Tongue (tissue), 2 donors: ENCODE results near the gene SLC25A18. TPM values are rescaled to one million over a fixed set of nuclear protein-coding genes. Genes with fewer than 3 reads are reported as not detected.
A peak's percentile ranks its signal among the peaks of the same experiment; 100 is the strongest.
"Not testable (repeated sequence)": the region's sequence is repeated elsewhere in the genome, so short reads cannot be mapped to it uniquely, and the experiment has no call there.

Source experiments
- DNase-seq: peaks from one replicate; pipeline ENCODE4 v3.0.0-alpha.2; 2015
- total RNA-seq: library from RNA; depleted of rRNA; stranded (reverse); fragments of >200 nt; gene quantifications from one replicate; pipeline ENCODE4 v1.2.3, GENCODE V29; 2014

SLC25A18 gene, protein sequence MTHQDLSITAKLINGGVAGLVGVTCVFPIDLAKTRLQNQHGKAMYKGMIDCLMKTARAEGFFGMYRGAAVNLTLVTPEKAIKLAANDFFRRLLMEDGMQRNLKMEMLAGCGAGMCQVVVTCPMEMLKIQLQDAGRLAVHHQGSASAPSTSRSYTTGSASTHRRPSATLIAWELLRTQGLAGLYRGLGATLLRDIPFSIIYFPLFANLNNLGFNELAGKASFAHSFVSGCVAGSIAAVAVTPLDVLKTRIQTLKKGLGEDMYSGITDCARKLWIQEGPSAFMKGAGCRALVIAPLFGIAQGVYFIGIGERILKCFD
- not detected for total RNA-seq

DNA sequence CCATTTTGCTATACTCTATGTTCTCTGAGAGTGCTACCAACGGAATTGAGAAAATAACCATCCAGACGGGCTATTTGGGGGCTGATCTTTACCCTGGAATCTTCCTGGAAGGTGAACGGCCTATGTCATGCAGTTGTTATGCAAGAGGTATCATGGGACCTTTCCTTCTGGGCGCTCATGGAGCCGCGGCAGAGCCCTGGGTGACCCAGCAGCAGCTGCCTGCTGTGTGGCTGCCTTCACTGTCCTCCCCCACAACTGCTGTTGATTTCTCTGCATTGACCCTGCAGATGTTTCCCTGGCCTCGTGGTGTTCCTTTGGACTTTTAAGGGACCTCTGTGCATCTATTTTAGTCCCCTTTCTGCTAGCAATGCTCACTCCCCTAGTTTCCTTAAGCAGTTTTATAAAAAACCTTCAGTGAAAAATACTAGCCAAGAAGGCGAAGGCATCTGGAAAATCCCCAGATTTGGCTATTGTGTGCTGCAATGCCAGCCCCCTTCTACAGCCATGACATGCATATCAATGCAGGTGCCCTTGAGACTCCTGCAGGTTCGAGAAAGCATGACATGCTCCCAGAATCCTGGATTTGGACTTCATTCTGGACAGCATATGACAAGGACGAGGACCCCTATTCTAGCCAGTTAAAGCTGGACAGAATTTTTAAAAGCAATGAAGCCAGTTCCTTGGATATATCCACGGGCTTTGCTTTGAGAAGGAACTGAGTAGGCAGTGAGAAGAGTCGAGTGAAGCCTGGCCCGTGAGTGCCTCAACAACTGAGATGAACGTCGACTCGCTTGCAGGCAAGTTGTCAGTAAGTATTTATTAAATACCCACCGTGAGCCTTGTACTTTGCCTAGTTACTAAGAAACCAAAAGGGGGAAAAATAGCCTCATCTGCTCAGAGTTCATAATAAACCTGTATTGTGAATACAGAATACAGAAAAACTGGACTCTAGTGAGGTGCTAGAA is at the start of gene SLC25A18:
SLC25A18 (plus strand) TSS at position 593 of the 965 bp plus-strand sequence. CDS start 16,447 bp downstream, outside the sequence.
- no peak for DNase-seq

DNA sequence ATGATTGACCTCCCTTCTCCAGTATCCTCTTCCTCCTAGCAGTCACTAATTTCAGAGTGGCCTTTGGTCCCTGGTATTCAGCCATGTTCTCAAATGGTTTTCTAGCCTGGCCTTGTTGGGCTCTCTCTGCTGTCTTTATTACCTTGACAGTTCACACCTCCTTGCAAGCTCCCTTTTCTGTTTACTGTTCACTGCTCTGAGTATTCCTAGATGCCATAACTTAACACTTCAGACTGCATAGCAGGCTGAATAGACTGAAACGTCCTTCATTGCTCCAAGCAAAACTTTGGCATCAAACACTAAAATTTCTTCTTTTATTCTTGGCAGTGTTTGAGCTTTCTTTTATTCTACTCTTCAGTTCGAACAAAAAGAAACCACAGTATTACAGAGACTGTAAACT is 49.7 kb upstream of the SLC25A18 start:
- no peak for DNase-seq

DNA sequence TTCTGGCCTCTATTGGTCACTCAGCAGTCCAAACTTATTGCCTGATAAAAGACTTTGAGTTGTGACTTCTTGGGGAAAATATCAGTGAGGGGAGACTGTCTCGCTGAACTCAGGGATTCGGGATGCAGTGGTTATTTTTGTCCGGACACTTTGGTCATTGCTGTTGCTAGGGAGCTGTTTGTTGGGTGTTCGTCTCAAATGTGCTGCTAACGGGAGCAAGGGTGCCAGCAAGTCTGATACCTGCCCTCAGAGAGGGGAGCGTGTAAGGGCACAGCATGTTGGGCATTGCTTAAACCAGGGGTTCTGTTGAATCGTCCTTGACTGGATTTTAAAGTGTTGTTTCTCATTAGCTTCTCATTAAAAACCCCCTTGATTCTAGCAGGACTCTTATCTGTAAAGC is 49.2 kb upstream of the SLC25A18 start:
- DNase-seq: peak; percentile 19

DNA sequence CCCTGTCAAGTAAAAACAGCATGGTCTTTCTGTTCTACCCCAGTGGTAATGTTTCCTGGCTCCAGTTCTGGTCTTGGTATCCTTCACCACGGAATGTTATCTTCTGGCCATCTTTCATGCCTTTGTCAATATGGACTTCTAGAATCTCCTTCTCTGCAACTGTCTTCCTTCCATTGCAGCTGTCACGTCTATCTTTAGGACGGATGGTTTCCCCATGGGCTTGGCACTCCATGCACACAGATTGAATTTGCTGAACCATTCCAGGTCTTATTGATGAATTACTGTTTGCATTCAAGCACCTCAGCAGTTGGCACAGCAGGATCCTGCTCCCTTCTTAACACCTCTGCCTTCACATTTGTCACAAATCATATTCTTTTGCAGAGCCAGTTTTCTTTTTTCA is 44.9 kb upstream of the SLC25A18 start:
- peak; percentile 32 for DNase-seq

DNA sequence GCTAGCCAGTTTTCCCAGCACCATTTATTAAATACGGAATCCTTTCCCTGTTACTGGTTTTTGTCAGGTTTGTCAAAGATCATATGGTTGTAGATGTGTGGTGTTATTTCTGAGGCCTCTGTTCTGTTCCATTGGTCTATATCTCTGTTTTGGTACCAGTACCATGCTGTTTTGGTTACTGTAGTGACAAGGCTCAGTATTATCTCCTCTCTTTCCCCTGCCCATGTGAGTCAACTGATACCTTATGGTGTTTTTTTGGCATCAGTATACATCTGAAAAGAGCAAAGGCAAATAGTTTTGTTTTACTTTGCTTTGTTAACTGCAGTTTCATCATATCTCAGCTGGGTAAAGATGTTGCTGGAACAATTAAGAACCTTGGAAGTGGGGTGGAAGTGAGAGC is 41.3 kb upstream of the SLC25A18 start:
- DNase-seq: not testable (repeated sequence)

DNA sequence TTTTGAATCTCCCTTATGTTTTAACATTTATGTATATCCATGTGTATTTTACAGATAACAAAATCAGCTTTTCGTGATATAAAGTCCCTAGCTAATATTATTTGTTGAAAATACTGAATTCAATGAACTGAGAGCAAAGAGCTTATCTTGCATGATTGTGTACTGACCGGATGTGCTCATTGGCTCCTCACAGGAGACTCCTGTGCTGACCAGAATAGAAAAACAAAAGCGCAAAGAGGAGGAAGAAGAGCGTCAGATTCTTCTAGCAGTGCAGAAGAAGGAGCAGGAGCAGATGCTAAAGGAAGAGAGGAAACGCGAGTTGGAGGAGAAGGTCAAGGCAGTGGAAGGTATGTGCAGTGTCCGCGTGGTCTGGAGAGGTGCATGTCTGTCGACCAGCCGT is 39.4 kb upstream of the SLC25A18 start:
- DNase-seq: no peak

DNA sequence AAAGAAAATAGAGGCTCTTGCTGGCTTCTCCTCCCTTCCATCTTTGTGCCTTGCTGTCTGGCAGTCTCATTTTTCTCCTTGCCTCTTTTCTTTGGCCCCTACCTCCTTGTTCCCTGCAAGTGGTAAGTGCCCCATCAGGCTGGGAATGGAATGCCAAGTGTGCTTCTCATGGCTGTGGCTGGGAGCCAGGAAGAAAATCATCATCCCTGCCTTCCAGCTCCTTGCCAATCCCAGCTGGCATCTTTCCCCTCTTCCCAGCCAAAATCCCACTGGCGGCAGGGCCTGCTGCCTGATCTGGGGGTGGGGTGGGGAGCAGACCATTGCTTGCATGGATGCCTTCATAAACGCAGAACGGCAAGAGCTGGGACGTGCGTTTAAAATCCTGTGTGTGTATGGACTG is 27.0 kb upstream of the SLC25A18 start:
- DNase-seq: peak; percentile 83

DNA sequence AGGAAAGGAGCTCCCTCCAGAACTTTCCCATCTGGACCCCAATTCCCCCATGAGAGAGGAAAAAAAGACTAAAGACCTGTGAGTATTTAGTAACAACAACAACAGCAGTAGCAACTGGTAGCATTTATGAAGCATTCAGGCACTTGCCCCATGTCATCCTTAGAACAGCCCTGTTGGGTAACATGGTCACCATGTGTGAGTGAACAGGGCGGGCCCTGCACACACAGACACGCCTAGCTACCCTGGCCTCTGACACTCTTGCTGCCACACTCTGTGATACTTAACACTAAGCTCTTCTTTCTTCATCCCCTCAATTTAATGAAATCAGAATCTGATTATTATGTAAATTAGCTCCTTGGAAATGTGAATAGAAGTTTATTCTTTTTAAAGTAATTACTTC is 26.1 kb upstream of the SLC25A18 start:
- no peak for DNase-seq

DNA sequence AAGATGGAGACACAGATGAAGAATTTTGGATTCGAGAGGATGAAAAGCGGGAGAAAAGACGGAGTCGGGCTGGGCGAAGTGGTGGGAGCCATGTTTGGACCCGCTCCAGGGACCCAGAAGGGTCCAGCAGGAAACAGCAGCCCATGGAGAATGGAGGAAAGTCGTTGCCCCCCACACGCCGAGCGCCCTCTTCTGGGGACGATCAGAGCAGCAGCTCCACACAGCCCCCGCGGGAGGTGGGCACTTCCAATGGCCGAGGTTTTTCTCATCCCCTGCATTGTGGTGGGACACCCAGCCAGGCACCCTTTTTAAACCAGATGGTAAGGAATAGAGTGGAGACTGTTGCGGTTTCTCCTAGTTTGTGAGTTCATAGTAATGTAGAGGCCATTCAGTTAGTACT is 22.8 kb upstream of the SLC25A18 start:
- no peak for DNase-seq

DNA sequence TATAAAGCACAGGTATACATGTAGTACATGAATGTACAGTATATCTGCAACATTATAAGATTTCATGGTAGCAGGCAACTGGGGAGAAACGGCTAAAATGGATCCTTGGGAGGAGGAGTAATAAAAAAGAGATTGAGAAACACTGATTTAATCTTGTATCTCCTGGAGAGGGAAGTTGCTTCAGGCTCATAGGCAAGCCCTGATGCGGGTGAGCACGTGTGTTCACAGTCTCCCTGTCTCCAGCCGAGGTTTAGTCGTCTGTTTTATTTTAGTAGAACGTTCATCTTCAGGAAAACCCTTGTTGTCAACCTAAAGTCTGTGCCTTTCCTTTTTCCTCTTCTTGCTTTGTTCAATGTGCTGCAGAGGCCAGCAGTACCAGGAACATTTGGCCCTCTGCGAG is 21.8 kb upstream of the SLC25A18 start:
- DNase-seq: no peak

DNA sequence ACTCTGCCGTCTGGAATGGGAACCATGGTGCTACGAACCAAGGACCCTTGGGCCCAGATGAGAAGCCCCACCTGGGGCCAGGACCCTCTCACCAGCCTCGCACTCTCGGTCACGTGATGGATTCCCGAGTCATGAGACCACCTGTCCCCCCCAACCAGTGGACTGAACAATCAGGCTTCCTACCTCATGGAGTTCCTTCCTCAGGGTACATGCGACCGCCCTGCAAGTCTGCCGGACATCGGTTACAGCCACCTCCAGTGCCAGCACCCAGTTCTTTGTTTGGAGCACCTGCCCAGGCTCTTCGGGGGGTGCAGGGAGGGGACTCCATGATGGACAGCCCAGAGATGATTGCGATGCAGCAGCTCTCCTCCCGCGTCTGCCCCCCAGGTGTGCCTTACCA is 20.8 kb upstream of the SLC25A18 start:
- no peak for DNase-seq

DNA sequence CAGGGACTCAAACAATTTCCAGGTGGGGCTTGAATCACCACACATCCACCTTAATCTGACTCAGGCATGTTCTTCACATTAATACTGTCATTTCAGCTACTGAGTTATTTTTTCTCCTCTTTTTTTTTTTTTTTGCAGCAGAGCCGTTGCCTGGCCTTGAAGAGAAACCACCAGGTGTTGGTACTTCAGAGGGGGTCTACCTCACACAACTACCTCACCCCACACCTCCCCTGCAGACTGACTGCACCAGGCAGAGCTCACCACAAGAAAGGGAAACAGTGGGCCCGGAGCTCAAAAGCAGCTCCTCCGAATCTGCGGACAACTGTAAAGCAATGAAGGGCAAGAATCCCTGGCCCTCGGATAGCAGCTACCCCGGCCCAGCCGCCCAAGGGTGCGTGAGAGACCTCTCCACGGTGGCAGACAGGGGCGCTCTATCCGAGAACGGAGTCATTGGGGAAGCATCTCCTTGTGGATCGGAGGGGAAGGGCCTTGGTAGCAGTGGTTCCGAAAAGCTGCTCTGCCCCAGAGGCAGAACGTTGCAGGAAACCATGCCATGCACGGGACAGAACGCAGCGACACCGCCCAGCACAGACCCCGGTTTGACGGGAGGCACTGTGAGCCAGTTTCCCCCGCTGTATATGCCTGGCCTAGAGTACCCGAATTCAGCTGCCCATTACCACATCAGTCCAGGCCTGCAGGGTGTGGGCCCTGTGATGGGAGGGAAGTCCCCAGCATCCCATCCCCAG is 15.1 kb upstream of the SLC25A18 start:
- no peak for DNase-seq

DNA sequence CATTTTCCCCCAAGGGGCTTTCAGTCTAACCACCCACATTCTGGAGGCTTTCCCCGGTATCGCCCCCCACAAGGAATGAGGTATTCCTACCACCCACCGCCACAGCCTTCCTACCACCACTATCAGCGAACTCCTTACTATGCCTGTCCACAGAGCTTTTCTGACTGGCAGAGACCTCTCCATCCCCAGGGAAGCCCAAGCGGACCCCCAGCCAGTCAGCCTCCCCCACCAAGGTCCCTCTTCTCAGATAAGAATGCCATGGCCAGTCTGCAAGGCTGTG is 14.6 kb upstream of the SLC25A18 start:
- no peak for DNase-seq

DNA sequence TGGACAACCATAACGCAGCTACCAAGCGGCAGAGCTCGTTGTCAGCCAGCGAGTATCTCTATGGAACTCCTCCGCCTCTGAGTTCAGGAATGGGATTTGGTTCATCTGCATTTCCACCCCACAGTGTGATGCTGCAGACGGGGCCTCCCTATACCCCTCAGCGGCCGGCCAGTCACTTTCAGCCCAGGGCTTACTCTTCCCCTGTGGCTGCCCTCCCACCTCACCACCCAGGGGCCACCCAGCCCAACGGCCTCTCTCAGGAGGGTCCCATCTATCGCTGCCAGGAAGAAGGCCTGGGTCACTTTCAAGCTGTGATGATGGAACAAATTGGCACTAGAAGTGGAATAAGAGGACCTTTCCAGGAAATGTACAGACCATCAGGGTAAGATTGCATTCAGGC is 14.1 kb upstream of the SLC25A18 start:
- no peak for DNase-seq

DNA sequence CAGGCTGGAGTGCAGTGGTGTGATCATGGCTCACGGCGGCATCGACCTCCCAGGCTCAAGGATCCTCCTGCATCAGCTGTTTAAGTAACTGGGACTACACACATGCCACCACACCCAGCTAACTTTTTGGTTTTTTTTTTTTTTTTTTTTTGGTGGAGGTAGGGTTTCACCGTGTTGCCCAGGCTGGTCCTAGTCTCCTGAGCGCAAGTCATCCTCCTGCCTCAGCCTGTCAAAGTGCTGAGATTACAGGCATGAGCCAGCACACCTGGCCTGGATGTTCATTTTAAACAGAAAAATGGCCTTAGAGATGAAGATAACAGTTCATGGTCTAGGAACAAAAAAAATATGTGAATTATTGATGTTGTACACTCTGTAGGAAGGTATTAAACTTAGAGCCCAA is 13.6 kb upstream of the SLC25A18 start:
- no peak for DNase-seq

DNA sequence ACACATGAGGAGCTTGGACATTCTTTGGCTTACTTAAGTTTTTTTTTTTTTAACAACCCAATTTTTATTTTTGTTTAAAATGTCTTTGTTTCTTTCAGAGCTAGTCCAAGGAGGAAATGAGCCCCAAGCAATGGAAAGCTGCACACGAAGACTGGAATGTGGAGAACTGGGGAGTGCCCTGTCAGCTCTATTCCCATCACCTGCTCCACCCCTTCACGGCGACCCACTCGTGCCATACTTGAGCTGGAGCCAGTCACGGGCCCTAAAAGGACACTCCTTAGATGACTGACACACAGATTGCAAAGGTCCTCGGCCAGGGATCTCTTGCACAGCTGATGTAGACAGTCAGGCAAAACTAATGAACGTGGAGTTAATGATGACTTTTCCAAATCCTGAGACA is 10.6 kb upstream of the SLC25A18 start:
- DNase-seq: peak; percentile 33

DNA sequence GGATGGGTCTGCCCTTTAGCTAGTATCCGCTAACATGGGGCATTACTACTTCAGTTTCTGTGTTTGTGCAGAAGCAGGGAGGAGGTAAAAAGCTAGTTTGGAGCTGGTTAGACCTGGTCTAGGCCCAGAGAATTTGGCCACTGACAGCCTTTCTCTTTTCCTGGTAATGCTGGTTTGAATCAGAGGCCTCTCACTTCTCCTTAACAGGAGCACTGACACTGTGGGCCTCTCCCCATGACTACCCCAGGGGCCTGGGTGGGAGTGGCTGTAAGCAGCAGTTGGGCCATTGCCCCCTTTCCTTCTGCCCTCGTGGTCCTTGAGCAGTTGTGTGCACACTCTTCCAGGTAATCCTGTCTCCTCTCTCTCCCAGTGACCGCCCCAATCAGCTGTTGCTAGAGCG is 8.5 kb upstream of the SLC25A18 start:
- no peak for DNase-seq

DNA sequence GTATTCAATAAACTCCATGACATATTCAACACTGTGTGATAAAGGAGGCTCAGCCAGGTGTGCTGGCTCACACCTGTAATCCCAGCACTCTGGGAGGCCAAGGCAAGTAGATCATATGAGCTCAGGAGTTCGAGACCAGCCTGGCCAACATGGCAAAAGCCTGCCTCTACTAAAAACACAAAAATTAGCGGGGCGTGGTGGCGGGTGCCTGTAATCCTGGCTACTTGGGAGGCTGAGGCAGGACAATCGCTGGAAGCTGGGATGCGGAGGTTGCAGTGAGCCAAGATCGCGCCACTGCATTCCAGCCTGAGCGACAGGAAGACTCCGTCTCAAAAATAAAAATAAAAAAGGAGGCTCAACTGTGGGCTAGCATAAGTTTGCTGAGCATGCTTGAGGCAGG is 4.1 kb upstream of the SLC25A18 start:
- no peak for DNase-seq

DNA sequence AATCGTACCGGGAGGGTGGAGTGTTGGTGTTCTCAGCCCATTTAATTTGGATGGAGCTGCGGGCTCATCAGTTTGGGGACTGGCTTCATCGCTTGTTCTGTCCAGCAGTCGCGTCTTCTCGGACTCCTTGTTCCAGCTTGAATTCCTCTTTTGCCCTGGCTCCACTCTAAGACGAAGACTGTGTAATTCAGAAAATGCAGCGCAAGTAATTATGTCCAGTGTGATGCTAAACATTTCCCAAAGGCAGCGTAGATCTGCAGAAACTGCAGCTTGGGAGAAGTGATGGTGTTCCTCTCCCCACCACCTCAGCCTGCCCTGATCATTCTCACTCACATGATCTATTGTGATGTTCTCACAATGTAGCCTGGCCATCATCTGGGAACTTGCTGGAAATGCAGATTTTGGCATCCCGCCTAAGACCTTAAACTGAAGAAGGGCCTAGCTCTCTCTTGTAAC is 666 bp downstream of the SLC25A18 start:
- DNase-seq: peak; percentile 73

DNA sequence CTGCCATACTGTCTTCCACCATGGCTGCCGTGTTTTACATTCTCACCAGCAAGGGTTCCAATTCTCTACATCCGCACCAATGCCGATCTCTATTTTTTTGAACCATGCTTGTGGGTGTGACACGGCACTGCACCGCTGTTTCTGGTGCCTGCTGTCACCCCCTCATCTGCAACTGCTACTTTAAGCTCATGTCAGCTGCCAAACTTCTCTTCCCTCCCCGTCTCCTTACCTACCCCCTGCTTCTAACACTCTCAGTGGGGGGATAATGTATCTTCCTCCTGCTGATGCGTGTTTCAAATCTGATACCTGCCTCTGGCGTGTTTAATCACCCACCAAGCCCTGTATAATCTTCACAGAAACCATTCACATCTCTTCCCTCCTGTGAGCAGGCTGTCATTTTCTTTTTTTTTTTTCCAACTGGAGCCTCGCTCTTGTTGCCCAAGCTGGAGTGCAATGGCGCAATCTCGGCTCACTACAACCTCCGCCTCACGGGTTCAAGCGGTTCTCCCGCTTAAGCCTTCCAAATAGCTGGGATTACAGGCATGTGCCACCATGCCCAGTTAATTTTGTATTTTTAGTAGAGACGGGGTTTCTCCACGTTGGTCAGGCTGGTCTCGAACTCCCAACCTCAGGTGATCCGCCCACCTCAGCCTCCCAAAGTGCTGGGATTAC is 2.9 kb downstream of the SLC25A18 start:
- not testable (repeated sequence) for DNase-seq

DNA sequence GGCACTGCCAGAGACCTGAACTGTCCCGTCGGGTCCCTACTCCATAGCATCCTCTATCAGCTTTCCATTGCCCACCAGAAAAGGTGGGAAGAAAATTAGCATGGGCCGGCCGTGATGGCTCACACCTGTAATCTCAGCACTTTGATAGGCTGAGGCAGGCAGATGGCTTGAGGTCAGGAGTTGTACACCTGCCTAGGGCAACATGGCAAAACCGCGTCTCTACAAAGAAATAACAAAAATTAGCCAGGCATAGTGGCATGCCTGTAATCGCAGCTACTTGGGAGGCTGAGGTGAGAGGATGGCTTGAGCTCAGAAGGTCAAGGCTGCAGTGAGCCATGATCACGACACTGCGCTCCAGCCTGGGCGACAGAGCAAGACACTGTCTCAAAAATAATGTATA is 3.5 kb downstream of the SLC25A18 start:
- no peak for DNase-seq

DNA sequence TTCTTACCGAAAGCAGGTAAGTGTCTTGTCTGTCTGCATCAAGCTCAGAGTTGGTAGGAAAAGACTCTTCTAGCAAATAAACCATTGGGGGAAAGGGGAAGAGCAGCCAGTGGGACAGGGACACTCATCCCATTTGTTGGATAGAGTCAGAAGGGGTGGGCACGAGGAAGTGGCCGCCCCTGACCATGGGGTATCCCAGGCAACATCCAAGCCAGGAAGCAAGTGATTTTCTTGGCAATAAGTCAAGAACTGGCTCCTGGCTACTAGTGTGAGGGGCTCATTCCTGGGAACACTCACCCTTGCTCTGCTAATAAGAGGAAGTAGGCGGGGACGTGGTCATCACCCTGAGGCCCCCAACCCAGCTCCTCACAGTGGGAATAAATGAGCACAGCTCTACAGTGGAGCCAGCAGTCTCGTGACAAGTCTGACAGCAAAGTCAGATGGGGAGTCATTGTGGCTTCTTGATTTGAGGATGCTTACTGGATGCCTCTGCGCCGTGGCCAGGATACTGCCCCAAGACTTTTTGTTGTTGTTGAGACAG is 6.7 kb downstream of the SLC25A18 start:
- DNase-seq: no peak
